Esophagus mucosa (tissue), 1 donor: ENCODE data around the gene GPR152. TPM values are rescaled to one million over a fixed set of nuclear protein-coding genes. Genes with fewer than 3 reads are reported as not detected.
"Not testable (repeated sequence)": the region's sequence is repeated elsewhere in the genome, so short reads cannot be mapped to it uniquely, and the experiment has no call there.

Experiments
- ATAC-seq: fragments of 200-7000 bp; cut with Tn5 transposase; one replicate; pipeline ENCODE4 v1.9.1; 2020
- total RNA-seq: library from RNA; stranded (reverse); gene quantifications from one replicate; pipeline ENCODE4 v1.2.4, GENCODE V29; 2023
- donor health status: DM: yes; HTN: yes; CAD: no.

GPR152 gene
- total RNA-seq, 1 donor from 2014 or later, result not detected

- ATAC-seq, result peak; percentile 1
Measured at GRCh38 chr11:67439321-67440228, 13.0 kb downstream of the GPR152 start.

- peak; percentile 2 for ATAC-seq
Measured at GRCh38 chr11:67438158-67438902, 14.2 kb downstream of the GPR152 start.

- no peak for ATAC-seq
Measured at GRCh38 chr11:67437809-67438157, 14.7 kb downstream of the GPR152 start.

GRCh38 chr11:67437082-67437808 lies 15.3 kb downstream of the GPR152 start, which contains the start of gene PTPRCAP:
TSS of gene PTPRCAP (minus strand) at chr11:67437682. CDS start at chr11:67437619, 63 bp downstream.
- peak; percentile 10 for ATAC-seq

GRCh38 chr11:67436459-67437081 lies 16.0 kb downstream of the GPR152 start:
- peak; percentile 12 for ATAC-seq

GRCh38 chr11:67435727-67436458 lies 16.6 kb downstream of the GPR152 start:
- ATAC-seq, result no peak

GRCh38 chr11:67435031-67435726 lies 17.4 kb downstream of the GPR152 start:
- ATAC-seq, result peak; percentile 54

- ATAC-seq, result no peak
Measured at GRCh38 chr11:67434395-67434881, 18.1 kb downstream of the GPR152 start.

GRCh38 chr11:67433536-67434394 lies 18.8 kb downstream of the GPR152 start:
- ATAC-seq, result no peak

- no peak for ATAC-seq
Measured at GRCh38 chr11:67432655-67433349, 19.7 kb downstream of the GPR152 start.

- ATAC-seq, result no peak
Measured at GRCh38 chr11:67431346-67432249, 20.9 kb downstream of the GPR152 start.

GRCh38 chr11:67429722-67430121 lies 22.8 kb downstream of the GPR152 start:
- no peak for ATAC-seq

- ATAC-seq, result peak; percentile 65
Measured at GRCh38 chr11:67429038-67429668, 23.4 kb downstream of the GPR152 start.

GRCh38 chr11:67428052-67429001 lies 24.2 kb downstream of the GPR152 start, which contains the start of gene RPS6KB2:
TSS of gene RPS6KB2 (plus strand) at chr11:67428494. CDS start at chr11:67428546, 52 bp downstream.
- ATAC-seq, result peak; percentile 88

- ATAC-seq, result not testable (repeated sequence)
Measured at GRCh38 chr11:67427364-67427859, 25.1 kb downstream of the GPR152 start.
